IPS-20b (cell line): ENCODE data around the gene GLIS2.
A peak's percentile ranks its signal among the peaks of the same experiment; 100 is the strongest.

Source experiments
- H3K27ac ChIP-seq: one replicate; pipeline ENCODE4 v1.5.1; 2013; ENCODE audit warnings: low read length
- H3K27me3 ChIP-seq: 2 replicates; pipeline ENCODE4 v1.6.1; 2013; ENCODE audit warnings: mild to moderate bottlenecking, low read length, inconsistent platforms; ENCODE audit not compliant: insufficient read depth
- H3K36me3 ChIP-seq: 2 replicates; pipeline ENCODE4 v1.6.1; 2013; ENCODE audit warnings: low read depth, mild to moderate bottlenecking, inconsistent platforms, low read length, moderate library complexity; ENCODE audit not compliant: insufficient read depth
- H3K4me1 ChIP-seq: 2 replicates; pipeline ENCODE4 v1.6.1; 2013; ENCODE audit warnings: mild to moderate bottlenecking, control low read depth, inconsistent platforms, low read length, moderate library complexity; ENCODE audit not compliant: insufficient read depth
- H3K4me3 ChIP-seq: 2 replicates; pipeline ENCODE4 v1.5.1; 2013; ENCODE audit warnings: mild to moderate bottlenecking, low read length, inconsistent platforms
- H3K9ac ChIP-seq: 2 replicates; pipeline ENCODE4 v1.6.1; 2013; ENCODE audit warnings: low read depth, mild to moderate bottlenecking, inconsistent platforms, low read length, moderate library complexity
- H3K9me3 ChIP-seq: 2 replicates; pipeline ENCODE4 v1.6.1; 2013; ENCODE audit warnings: mild to moderate bottlenecking, low read depth, low read length, inconsistent platforms; ENCODE audit not compliant: insufficient read depth

The GLIS2 gene

DNA sequence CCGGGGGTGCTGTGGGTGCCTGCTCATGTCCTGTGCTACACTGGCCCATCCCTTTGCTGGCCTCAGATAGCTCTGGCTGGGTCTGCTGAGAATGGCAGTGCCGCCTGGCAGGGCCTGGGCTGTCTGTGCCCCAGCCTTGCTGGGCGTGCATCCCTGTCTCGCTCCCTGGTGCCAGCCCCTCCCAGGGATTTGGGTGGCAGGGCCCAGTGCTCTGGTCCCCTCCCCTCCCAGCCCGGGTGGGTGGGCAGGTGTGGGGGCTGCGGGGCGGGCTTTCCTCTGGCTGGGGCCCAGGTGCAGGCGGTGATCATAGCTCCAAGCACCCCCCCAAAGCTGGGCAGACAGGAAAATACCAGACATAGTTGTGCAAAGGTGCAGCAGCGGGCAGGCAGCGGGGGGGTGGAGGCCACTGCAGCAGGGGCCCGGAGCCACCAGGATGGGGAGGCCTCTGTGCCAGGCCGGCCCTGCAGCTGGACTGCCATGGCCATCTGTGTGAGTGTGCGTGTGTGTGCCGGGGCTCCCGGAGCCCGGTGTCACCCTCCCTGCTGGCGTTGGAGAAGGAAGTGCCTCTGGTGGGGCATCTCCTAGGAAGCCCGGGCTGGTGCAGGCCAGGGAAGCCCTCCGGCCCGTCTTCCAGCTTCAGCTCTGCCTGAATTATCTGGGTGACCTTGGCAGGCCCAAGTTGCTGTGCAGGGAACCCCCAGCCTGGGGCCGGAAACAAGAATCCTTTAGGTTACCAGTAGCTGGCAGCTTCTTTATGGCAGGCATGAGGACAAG is 7.4 kb downstream of the GLIS2 start:
- Histone ChIP-seq H3K4me1 (peaks cover 18% of the 10 kb centered on the region; the same call in 1 of the 2 replicates), H3K4me3 (no peak overlapping the region), H3K27me3 (no peaks in the 10 kb centered on the region), H3K36me3 (no peaks in the 10 kb centered on the region), H3K9ac (peak overlapping the region; percentile 34; the same call in 1 of the 2 replicates), H3K27ac (no peak overlapping the region), H3K9me3 (no peaks in the 10 kb centered on the region)

DNA sequence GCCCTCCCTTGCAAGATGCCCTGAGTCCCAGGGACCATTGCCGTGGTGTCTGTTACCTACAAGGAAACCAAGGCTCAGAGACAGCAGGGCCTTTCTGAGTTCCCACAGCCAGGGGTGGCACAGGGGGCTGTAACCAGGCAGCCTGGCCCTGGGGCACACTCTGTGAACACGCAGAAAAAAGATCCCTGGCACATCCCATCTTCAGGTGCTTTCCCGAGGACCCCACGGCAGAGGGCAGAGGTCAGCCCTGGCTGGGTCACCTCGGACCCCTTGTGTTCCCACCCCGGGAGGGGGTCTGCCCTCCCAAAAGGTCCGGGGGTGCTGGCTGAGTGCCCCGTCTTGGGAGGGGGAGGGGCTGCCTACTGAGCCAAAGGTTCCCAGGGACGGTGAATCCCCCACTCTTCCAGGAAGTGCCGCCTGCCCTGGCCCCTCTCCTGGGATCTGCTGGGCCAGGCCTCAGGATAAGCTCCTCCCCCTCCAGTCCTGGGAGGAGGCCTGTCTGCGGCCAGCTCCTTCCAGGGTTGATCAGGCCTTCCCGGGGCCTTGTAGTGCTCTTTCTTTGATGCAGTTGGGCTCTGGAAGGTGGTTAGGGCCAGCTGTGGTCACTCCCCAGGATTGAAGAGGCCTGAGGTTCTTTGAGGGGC is 8.1 kb downstream of the GLIS2 start:
- Histone ChIP-seq H3K4me1 (peaks cover 23% of the 10 kb centered on the region; the same call in 1 of the 2 replicates), H3K27ac (no peak overlapping the region), H3K9me3 (no peaks in the 10 kb centered on the region), H3K27me3 (no peaks in the 10 kb centered on the region), H3K9ac (peak overlapping the region; percentile 34; the same call in 1 of the 2 replicates), H3K4me3 (no peak overlapping the region), H3K36me3 (no peaks in the 10 kb centered on the region)

DNA sequence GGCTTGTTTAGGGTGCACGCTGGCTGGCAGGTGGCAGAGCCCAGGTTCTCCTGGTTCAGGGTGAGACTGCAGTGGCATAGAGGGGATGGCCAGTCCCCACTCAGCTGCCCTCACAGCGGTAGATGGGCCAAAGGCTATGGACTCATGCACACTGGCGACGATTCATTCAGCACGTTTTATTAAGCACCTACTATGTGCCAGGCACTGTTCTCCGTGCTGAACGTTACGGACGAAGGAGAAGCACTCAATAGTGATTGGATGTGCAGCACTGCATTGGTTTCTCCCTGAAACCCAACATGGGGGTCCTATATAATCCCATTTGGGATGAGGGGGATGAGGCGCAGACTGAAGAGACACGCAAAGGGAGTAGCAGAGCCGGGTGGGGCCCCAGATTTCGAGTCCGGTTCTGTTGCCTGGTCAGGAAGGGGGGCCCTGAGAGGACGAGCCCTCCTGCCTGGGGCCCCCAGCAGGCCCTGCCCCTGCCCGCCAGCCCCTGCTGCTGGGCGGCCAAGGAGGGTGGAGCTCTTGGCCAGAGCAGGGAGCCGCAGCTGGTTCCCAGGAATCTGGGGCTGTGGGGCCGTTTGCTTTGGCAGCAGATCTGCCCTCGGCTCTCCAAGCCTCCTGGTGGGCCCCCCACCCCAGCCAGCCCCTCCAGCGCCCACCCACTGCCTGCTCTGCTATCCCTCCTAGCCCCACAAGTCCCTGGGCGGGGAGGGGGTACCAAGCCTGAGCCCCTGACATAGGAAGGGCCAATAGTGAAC is 8.8 kb downstream of the GLIS2 start:
- Histone ChIP-seq H3K9ac (no peak overlapping the region), H3K4me3 (no peak overlapping the region), H3K9me3 (no peaks in the 10 kb centered on the region), H3K27me3 (no peaks in the 10 kb centered on the region), H3K36me3 (no peaks in the 10 kb centered on the region), H3K4me1 (peaks cover 20% of the 10 kb centered on the region; the same call in 1 of the 2 replicates), H3K27ac (no peak overlapping the region)

DNA sequence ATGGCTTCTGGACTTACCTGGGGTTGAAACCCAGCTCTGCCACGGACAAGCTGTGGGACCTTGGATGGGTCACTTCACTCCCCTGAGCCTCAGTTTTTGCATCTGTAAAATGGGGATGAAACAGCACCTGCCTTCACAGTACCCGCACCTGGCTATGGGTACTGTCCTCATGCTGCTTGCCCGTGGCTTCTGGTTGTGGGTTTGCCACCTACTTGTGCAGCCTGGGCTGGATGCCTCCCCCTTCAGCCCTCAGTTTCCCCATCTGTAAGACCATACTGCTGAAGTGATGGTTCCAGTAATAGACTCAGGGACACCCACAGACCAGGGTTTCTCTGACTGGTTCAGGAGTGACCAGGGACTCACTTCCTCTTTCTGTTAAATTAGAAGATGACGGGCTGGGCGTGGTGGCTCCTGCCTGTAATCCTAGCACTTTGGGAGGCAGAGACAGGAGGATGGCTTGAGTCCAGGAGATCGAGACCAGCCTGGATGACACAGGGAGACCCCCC is 9.4 kb downstream of the GLIS2 start:
- H3K4me3 ChIP-seq: no peak overlapping the region
- H3K27ac ChIP-seq: no peak overlapping the region
- H3K4me1 ChIP-seq: peaks cover 20% of the 10 kb centered on the region; the same call in 1 of the 2 replicates

DNA sequence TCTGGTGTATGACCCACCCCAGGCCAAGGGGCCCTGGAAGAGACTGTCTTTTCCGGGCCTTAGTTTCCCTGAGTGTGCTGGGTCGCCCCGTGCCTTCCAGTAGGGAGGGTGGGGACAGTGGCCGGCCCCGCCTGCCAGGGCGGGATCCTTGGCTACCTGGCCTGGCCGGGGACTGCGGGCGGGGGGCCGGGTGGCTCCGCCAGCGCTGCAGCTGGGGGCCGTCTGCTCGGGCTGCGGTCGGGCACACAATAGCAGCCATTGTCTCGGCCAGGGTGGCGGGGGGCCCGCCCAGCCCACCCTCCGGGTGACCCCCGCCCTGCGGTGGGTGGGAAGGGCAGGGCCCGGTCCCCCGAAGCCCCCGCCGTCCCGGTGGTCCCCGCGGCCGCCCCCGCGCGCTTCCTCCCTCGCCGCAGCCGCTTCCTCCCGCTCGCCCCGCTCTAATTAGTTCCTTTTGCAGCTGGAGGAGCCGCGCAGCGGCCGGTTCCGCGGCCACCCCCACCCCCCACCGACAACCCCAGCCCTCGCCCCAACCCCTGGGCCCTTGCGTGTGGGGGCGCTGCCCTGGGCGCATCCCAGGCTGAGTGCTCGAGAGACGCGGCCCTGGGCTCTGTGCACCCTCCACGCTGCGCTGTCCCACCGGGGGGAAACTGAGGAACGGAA is 11.6 kb downstream of the GLIS2 start:
- Histone ChIP-seq H3K9ac (peak overlapping the region; percentile 71; the same call in 1 of the 2 replicates), H3K9me3 (no peaks in the 10 kb centered on the region), H3K4me1 (peaks cover 20% of the 10 kb centered on the region; the same call in 1 of the 2 replicates), H3K27me3 (no peaks in the 10 kb centered on the region), H3K36me3 (no peaks in the 10 kb centered on the region), H3K27ac (peak overlapping the region; percentile 70), H3K4me3 (peak overlapping the region; percentile 65; the same call in 1 of the 2 replicates)

More for the DNA sequence above, 9.4 kb downstream of the GLIS2 start:
- no peak overlapping the region for H3K9ac ChIP-seq
- no peaks in the 10 kb centered on the region for H3K36me3 ChIP-seq
- no peaks in the 10 kb centered on the region for H3K9me3 ChIP-seq
- H3K27me3 ChIP-seq: no peaks in the 10 kb centered on the region

DNA sequence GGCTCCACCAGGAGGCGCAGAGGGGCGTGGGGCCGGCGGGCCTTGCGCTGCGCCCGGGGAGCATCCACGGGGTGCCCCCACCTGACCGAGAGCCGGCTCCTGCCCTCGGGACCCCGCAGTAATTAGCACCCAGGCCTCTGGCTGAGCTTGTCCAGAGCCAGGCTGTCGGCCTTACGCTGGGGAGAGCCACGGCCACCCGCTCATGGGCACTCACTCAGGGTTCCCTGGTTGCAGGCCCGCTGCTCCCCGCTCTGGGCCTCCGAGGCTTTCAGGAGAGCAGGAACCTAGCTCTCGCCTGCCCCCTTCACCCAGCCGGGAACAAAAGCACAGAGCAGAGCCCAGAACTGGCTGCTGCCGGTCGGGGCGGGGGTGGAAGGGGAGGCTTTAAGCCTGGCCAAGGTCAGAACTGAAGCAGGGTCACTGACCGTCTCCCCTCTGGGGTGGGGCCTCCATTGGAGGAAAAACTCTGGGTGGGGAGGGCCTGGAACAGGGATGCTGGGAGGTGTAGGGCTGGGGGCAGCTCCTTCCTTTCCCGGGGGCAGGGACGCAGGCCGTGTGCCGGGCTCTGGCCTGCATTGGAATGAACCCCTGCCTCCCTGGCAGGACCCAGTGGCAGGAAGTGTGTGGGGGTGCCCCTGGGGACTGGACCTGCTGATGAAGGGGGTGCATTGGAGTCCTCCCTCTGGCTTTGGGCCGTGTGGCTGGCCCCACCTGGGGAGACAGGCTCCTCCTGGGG is 12.3 kb downstream of the GLIS2 start:
- peak overlapping the region; percentile 70 for H3K27ac ChIP-seq
- peaks cover 20% of the 10 kb centered on the region; the same call in 1 of the 2 replicates for H3K4me1 ChIP-seq

DNA sequence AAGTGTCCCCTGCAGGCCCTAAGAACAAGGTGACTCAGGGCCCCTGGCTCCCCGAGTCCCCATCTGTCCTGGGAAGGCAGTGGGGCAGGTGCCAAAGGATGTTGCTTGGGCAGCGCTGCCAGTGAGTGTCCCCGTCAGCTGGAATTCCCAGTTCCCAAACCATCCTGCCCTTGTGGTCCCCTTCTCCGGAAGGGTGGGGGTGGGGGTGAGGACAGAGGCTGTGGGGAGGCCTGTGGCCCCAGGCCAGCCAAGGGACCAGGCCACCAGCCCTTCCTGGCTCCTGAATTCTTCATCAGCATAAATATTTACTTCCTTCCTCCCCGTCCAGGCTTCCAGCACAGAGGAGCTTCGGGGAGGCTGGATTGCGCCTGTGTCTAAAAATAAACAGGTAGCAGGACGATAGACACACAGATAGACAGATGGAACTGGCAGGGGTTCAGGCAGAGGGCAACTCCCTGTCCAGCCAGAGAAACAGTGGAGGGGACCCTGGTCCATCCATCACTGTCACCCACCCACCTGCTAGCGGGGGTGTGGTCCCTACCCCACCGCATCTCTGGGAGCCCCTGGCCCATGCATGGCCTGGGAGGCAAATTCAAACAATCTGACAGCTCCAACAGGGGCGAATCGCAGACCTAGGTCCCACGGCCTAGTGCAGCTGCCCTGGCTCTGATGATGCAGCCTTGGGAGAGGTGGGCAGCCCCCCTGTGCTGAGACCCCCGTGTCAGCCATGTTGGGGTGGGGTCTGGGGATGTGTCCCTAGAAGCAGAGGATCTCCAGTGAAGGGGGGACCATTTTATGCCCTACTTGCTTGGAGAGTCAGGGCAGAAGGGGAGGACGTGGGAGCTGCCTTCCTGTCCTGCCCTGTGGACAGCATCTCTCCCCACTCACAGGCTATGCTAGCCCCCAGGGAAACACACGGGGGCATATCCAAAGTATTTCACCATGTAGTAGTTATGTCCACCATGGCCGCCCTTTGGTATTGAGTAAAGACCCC is 13.2 kb downstream of the GLIS2 start:
- Histone ChIP-seq H3K27ac (no peak overlapping the region), H3K9me3 (no peaks in the 10 kb centered on the region), H3K9ac (peak overlapping the region; percentile 71; the same call in 1 of the 2 replicates), H3K27me3 (no peaks in the 10 kb centered on the region), H3K4me1 (peaks cover 13% of the 10 kb centered on the region; the same call in 1 of the 2 replicates), H3K36me3 (no peaks in the 10 kb centered on the region), H3K4me3 (no peak overlapping the region)

More for the DNA sequence above, 12.3 kb downstream of the GLIS2 start:
- Histone ChIP-seq H3K36me3 (no peaks in the 10 kb centered on the region), H3K9ac (peak overlapping the region; percentile 71; the same call in 1 of the 2 replicates), H3K27me3 (no peaks in the 10 kb centered on the region), H3K4me3 (peak overlapping the region; percentile 65; the same call in 1 of the 2 replicates), H3K9me3 (no peaks in the 10 kb centered on the region)

DNA sequence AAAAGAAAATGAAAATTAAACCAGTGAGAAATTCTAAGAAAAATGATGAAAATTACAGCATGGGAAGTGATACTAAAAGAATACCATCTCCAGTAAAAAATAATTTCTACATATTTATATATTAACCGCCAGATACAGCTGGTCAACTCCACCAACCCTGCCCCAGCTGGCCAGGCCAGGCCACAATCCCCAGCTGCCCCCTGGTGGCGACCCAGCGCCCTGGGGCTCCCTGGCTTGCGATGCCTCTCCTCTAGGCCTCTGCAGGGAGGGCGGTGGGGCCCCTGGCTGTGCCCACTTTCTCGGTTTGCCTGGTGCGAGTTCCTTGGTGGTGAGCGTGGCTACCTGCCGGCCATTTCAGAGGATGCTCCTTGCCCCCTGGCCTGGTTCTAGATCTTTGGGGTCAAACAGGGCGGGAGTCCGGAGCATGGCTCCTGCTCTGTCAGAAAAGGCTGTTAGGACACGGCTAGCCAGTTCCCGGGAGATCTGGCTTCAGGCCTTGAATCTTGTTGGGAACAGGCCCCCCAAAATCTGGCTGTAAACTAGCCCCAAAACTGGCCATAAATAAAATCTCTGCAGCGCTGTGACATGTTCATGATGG is 14.5 kb downstream of the GLIS2 start:
- Histone ChIP-seq H3K27me3 (no peaks in the 10 kb centered on the region), H3K9ac (no peak overlapping the region), H3K4me1 (peaks cover 8% of the 10 kb centered on the region; the same call in 1 of the 2 replicates), H3K36me3 (peaks cover 1% of the 10 kb centered on the region; the same call in 1 of the 2 replicates), H3K27ac (no peak overlapping the region), H3K9me3 (no peaks in the 10 kb centered on the region), H3K4me3 (no peak overlapping the region)

DNA sequence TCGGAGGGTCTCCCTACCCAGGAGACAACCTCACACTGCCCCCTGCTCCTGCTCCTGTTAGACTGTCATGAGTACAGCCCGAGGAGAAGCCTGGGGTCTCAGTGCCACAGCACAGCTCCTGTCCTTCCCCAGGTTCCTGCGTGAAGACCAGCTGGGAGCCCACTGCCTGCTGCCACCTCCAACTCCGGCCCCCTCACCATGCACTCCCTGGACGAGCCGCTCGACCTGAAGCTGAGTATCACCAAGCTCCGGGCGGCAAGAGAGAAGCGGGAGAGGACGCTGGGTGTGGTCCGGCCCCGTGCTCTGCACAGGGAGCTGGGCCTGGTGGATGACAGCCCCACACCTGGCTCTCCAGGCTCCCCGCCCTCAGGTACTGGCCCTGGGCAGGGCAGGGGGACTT is 16.2 kb downstream of the GLIS2 start:
- Histone ChIP-seq H3K9me3 (no peaks in the 10 kb centered on the region), H3K9ac (no peak overlapping the region), H3K4me3 (no peak overlapping the region), H3K27me3 (no peaks in the 10 kb centered on the region), H3K27ac (no peak overlapping the region), H3K4me1 (peaks cover 8% of the 10 kb centered on the region; the same call in 1 of the 2 replicates), H3K36me3 (peaks cover 5% of the 10 kb centered on the region; the same call in 1 of the 2 replicates)
